HepG2 (cell line): ENCODE results near the gene KATNA1. TPM values are rescaled to one million over a fixed set of nuclear protein-coding genes. Genes with fewer than 3 reads are reported as not detected.
A peak's percentile ranks its signal among the peaks of the same experiment; 100 is the strongest.

Experiments used
- ELF3 ChIP-seq: IDR thresholded peaks from 2 replicates; pipeline ENCODE4 v1.6.1; 2016; ENCODE audit warnings: missing genetic modification reagents, missing compliant biosample characterization
- HCFC1 ChIP-seq: fragments of 150-350 bp; IDR thresholded peaks from 2 replicates; pipeline ENCODE4 v1.6.1; 2014; ENCODE audit warnings: low read depth, low read length
- JDP2 ChIP-seq: sonication (generic); formaldehyde crosslinking; IDR thresholded peaks from 2 replicates; pipeline ENCODE4 v1.8.1; 2022; ENCODE audit warnings: missing genetic modification reagents, borderline replicate concordance
- KLF12 ChIP-seq: sonication (generic); formaldehyde crosslinking; IDR thresholded peaks from 2 replicates; pipeline ENCODE4 v1.4.0; 2020; ENCODE audit warnings: missing genetic modification reagents, borderline replicate concordance
- MIER2 ChIP-seq: IDR thresholded peaks from 2 replicates; pipeline ENCODE4 v1.6.1; 2016; ENCODE audit warnings: missing biosample characterization, missing genetic modification reagents
- MIER3 ChIP-seq: IDR thresholded peaks from 2 replicates; pipeline ENCODE4 v1.6.1; 2016; ENCODE audit warnings: missing compliant biosample characterization, borderline replicate concordance
- MXI1 ChIP-seq: IDR thresholded peaks from 3 replicates; pipeline ENCODE4 v1.6.1; 2012; ENCODE audit warnings: low read depth, low read length, inconsistent platforms, borderline replicate concordance
- PTBP1 ChIP-seq: fragments of 200-400 bp; formaldehyde crosslinking; IDR thresholded peaks from 2 replicates; pipeline ENCODE4 v1.6.1; 2018; ENCODE audit warnings: low read length, low read depth; ENCODE audit not compliant: poor library complexity, severe bottlenecking
- REL ChIP-seq: sonication (generic); formaldehyde crosslinking; conservative IDR thresholded peaks from 2 replicates; pipeline ENCODE4 v1.8.0; 2022; ENCODE audit warnings: mild to moderate bottlenecking, missing genetic modification reagents, moderate library complexity
- SETDB1 ChIP-seq: sonication (generic); formaldehyde crosslinking; IDR thresholded peaks from 2 replicates; pipeline ENCODE4 v1.5.1; 2020; ENCODE audit warnings: missing genetic modification reagents, mild to moderate bottlenecking, borderline replicate concordance
- SMYD3 ChIP-seq: sonication (generic); formaldehyde crosslinking; IDR thresholded peaks from 2 replicates; pipeline ENCODE4 v1.8.1; 2023; ENCODE audit warnings: mild to moderate bottlenecking, missing genetic modification reagents
- SNAPC2 ChIP-seq: sonication (generic); formaldehyde crosslinking; IDR thresholded peaks from 2 replicates; pipeline ENCODE4 v1.8.1; 2022; ENCODE audit warnings: mild to moderate bottlenecking, missing genetic modification reagents
- ZFP82 ChIP-seq: sonication (generic); formaldehyde crosslinking; IDR thresholded peaks from 2 replicates; pipeline ENCODE4 v1.5.1; 2020; ENCODE audit warnings: mild to moderate bottlenecking, missing genetic modification reagents, borderline replicate concordance
- ZKSCAN5 ChIP-seq: sonication (generic); formaldehyde crosslinking; IDR thresholded peaks from 2 replicates; pipeline ENCODE4 v1.5.1; 2020; ENCODE audit warnings: mild to moderate bottlenecking, missing genetic modification reagents
- ZNF232 ChIP-seq: sonication (generic); formaldehyde crosslinking; IDR thresholded peaks from 2 replicates; pipeline ENCODE4 v1.4.0; 2020; ENCODE audit warnings: missing genetic modification reagents, borderline replicate concordance
- ZNF546 ChIP-seq: sonication (generic); formaldehyde crosslinking; conservative IDR thresholded peaks from 2 replicates; pipeline ENCODE4 v1.8.1; 2023; ENCODE audit warnings: mild to moderate bottlenecking, missing genetic modification reagents
- ZNF552 ChIP-seq: sonication (generic); formaldehyde crosslinking; IDR thresholded peaks from 2 replicates; pipeline ENCODE4 v1.9.0; 2022; ENCODE audit warnings: missing genetic modification reagents, mild to moderate bottlenecking, borderline replicate concordance
- ZNF737 ChIP-seq: sonication (generic); formaldehyde crosslinking; IDR thresholded peaks from 2 replicates; pipeline ENCODE4 v1.5.0; 2020; ENCODE audit warnings: missing genetic modification reagents, mild to moderate bottlenecking, borderline replicate concordance
- ZNF761 ChIP-seq: sonication (generic); formaldehyde crosslinking; conservative IDR thresholded peaks from 2 replicates; pipeline ENCODE4 v1.4.0; 2020; ENCODE audit warnings: mild to moderate bottlenecking, missing genetic modification reagents
- ZNF792 ChIP-seq: IDR thresholded peaks from 2 replicates; pipeline ENCODE4 v1.6.1; 2016
- ZSCAN31 ChIP-seq: sonication (generic); formaldehyde crosslinking; IDR thresholded peaks from 2 replicates; pipeline ENCODE4 v1.5.0; 2020; ENCODE audit warnings: low read depth, mild to moderate bottlenecking, missing genetic modification reagents
- polyA plus RNA-seq, 8 experiments: library from polyadenylated mRNA; depleted of rRNA in 3 of 8; stranded (reverse) in 7 of 8; unstranded in 1 of 8; fragments of >200 nt; fragmentation: Illumina TruSeq in 4 of 8; extraction: Trizol in 4 of 8; gene quantifications; 2 replicates each; pipeline versions ENCODE4 v1.2.1 to v1.2.3, GENCODE V29; 2011 to 2016; ENCODE audit warnings: low read depth in 4 of 8, missing spikeins in 1 of 8, mixed read lengths in 1 of 8; ENCODE audit not compliant: insufficient read depth in 1 of 8
- total RNA-seq, 5 experiments: library from RNA; depleted of rRNA; stranded (reverse); fragments of >200 nt; fragmentation: Illumina TruSeq; extraction: Trizol; gene quantifications; 2 replicates each; pipeline ENCODE4 v1.2.3, GENCODE V29; 2016; ENCODE audit warnings: low read depth in 1 of 5
- TF ChIP-seq, protein P1 (sequence below): IDR thresholded peaks from 2 replicates; pipeline ENCODE4 v1.6.1; 2016; ENCODE audit warnings: low read depth, control low read depth
- TF ChIP-seq, protein P2 (sequence below): sonication (generic); formaldehyde crosslinking; IDR thresholded peaks from 2 replicates; pipeline ENCODE4 v1.5.0; 2020; ENCODE audit warnings: mild to moderate bottlenecking, missing genetic modification reagents, borderline replicate concordance
- TF ChIP-seq, protein P3 (sequence below): sonication (generic); formaldehyde crosslinking; IDR thresholded peaks from 2 replicates; pipeline ENCODE4 v1.5.1; 2020; ENCODE audit warnings: mild to moderate bottlenecking, missing genetic modification reagents, borderline replicate concordance
- TF ChIP-seq, protein P4 (sequence below): sonication (generic); formaldehyde crosslinking; IDR thresholded peaks from 2 replicates; pipeline ENCODE4 v1.8.1; 2023; ENCODE audit warnings: missing genetic modification reagents, mild to moderate bottlenecking, borderline replicate concordance

KATNA1 gene
- total and polyA plus RNA-seq, 2 of the 13 experiments (the other 11 are each of a cell fraction or from before 2014, with no cell fraction given), result 14.8 to 25.3 TPM

DNA sequence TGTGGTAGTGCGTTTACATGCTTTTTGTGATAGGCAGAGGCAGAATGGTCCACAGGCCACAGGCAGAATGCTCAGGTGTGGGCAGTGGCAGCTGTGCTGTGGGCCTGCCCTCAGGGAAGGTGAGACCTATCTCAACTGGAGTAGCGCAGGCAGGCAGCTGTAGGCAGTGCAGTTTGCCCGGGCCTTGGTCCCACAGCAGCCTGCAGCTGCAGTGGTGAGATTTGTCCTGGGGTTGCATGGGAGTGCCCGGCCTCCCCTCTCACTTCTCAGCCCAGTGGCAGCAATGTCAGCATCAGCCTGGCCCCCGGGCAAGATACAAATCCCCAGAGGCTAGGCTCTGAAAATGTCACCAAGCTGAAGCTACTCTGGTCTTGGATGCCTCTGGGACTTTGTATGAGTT is 96.6 kb downstream of the KATNA1 start (continued):
- no peak for TF ChIP-seq ZNF761 (CRISPR knock-in tag)
- TF ChIP-seq PTBP1, result no peak
- no peak for TF ChIP-seq ZKSCAN5 (CRISPR knock-in tag)
- TF ChIP-seq SETDB1, result no peak
- no peak for TF ChIP-seq REL (CRISPR knock-in tag)
- TF ChIP-seq SMYD3 (CRISPR knock-in tag), result no peak
- TF ChIP-seq ELF3 (CRISPR knock-in tag), result 0 out of 2 replicates have a peak, but pooled peaks have one; percentile 4
- TF ChIP-seq ZNF232, result no peak
- TF ChIP-seq, protein P1, sequence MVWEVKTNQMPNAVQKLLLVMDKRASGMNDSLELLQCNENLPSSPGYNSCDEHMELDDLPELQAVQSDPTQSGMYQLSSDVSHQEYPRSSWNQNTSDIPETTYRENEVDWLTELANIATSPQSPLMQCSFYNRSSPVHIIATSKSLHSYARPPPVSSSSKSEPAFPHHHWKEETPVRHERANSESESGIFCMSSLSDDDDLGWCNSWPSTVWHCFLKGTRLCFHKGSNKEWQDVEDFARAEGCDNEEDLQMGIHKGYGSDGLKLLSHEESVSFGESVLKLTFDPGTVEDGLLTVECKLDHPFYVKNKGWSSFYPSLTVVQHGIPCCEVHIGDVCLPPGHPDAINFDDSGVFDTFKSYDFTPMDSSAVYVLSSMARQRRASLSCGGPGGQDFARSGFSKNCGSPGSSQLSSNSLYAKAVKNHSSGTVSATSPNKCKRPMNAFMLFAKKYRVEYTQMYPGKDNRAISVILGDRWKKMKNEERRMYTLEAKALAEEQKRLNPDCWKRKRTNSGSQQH (CRISPR knock-in tag), result no peak
- no peak for TF ChIP-seq KLF12 (CRISPR knock-in tag)
- TF ChIP-seq ZNF792 (CRISPR knock-in tag), result no peak
- TF ChIP-seq HCFC1, result no peak
- no peak for TF ChIP-seq ZFP82 (CRISPR knock-in tag)
- TF ChIP-seq, protein P2, sequence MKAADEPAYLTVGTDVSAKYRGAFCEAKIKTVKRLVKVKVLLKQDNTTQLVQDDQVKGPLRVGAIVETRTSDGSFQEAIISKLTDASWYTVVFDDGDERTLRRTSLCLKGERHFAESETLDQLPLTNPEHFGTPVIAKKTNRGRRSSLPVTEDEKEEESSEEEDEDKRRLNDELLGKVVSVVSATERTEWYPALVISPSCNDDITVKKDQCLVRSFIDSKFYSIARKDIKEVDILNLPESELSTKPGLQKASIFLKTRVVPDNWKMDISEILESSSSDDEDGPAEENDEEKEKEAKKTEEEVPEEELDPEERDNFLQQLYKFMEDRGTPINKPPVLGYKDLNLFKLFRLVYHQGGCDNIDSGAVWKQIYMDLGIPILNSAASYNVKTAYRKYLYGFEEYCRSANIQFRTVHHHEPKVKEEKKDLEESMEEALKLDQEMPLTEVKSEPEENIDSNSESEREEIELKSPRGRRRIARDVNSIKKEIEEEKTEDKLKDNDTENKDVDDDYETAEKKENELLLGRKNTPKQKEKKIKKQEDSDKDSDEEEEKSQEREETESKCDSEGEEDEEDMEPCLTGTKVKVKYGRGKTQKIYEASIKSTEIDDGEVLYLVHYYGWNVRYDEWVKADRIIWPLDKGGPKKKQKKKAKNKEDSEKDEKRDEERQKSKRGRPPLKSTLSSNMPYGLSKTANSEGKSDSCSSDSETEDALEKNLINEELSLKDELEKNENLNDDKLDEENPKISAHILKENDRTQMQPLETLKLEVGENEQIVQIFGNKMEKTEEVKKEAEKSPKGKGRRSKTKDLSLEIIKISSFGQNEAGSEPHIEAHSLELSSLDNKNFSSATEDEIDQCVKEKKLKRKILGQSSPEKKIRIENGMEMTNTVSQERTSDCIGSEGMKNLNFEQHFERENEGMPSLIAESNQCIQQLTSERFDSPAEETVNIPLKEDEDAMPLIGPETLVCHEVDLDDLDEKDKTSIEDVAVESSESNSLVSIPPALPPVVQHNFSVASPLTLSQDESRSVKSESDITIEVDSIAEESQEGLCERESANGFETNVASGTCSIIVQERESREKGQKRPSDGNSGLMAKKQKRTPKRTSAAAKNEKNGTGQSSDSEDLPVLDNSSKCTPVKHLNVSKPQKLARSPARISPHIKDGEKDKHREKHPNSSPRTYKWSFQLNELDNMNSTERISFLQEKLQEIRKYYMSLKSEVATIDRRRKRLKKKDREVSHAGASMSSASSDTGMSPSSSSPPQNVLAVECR (CRISPR knock-in tag), result 0 out of 2 replicates have a peak, but pooled peaks have one; percentile 42
- no peak for TF ChIP-seq MIER3 (CRISPR knock-in tag)
- TF ChIP-seq, protein P3, sequence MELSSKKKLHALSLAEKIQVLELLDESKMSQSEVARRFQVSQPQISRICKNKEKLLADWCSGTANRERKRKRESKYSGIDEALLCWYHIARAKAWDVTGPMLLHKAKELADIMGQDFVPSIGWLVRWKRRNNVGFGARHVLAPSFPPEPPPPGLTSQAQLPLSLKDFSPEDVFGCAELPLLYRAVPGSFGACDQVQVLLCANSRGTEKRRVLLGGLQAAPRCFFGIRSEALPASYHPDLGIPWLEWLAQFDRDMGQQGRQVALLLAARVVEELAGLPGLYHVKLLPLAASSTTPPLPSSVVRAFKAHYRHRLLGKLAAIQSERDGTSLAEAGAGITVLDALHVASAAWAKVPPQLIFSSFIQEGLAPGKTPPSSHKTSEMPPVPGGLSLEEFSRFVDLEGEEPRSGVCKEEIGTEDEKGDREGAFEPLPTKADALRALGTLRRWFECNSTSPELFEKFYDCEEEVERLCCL (CRISPR knock-in tag), result no peak
- TF ChIP-seq ZNF552, result no peak
- no peak for TF ChIP-seq MXI1
- TF ChIP-seq ZNF546 (CRISPR knock-in tag), result no peak
- TF ChIP-seq ZSCAN31 (CRISPR knock-in tag), result 0 out of 2 replicates have a peak, but pooled peaks have one; percentile 31
- TF ChIP-seq, protein P4, sequence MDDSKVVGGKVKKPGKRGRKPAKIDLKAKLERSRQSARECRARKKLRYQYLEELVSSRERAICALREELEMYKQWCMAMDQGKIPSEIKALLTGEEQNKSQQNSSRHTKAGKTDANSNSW (CRISPR knock-in tag), result no peak
- 0 out of 2 replicates have a peak, but pooled peaks have one; percentile 65 for TF ChIP-seq ZNF737 (CRISPR knock-in tag)
- TF ChIP-seq JDP2, result no peak
- no peak for TF ChIP-seq SNAPC2 (CRISPR knock-in tag)
- TF ChIP-seq MIER2, result no peak
